SK-N-SH (cell line): ENCODE results near the gene ZP2. TPM values are rescaled to one million over a fixed set of nuclear protein-coding genes. Genes with fewer than 3 reads are reported as not detected.

Experiments
- CTCF ChIA-PET: fragments of 300-600, 350-600 bp; formaldehyde crosslinking; extraction: SDS; loops from one replicate; lab custom pipeline; 2021; lab: Yijun Ruan, JAX
- POLR2A ChIA-PET: fragments of 350-600 bp; sonication (Branson Sonifier 250); formaldehyde crosslinking; extraction: SDS; loops from one replicate; lab custom pipeline; 2020; ENCODE audit warnings: antibody characterized with exemption, inconsistent platforms; lab: Yijun Ruan, JAX
- DNase-seq: peaks from one replicate; pipeline ENCODE4 v3.0.0; 2012
- H2AFZ ChIP-seq: fragments of 200-600 bp; sonication (generic); 2 replicates; pipeline ENCODE4 v1.8.1; 2016; ENCODE audit warnings: antibody characterized with exemption, mild to moderate bottlenecking, low read depth
- H3F3A ChIP-seq: fragments of 200-600 bp; sonication (generic); replicated peaks from 2 replicates; pipeline ENCODE3; 2016; ENCODE audit warnings: antibody characterized with exemption, mild to moderate bottlenecking; ENCODE audit not compliant: insufficient read depth
- H3K27ac ChIP-seq, 2 experiments: fragments of 200-500 bp in 1 of 2; fragments of 200-600 bp in 1 of 2; sonication (Bioruptor generic) in 1 of 2; sonication (generic), shearing (Covaris generic) in 1 of 2; 2 replicates each; pipeline versions ENCODE4 v1.5.1 to v1.6.1; 2014 to 2016; ENCODE audit warnings: low read depth in 2 of 2, inconsistent platforms in 1 of 2, low read length in 1 of 2, mild to moderate bottlenecking in 1 of 2, mixed read lengths in 1 of 2
- H3K27me3 ChIP-seq: fragments of 200-600 bp; sonication (generic), shearing (Covaris generic); 2 replicates; pipeline ENCODE4 v1.6.1; 2016; ENCODE audit warnings: mixed run types; ENCODE audit not compliant: insufficient read depth
- H3K36me3 ChIP-seq, 2 experiments: fragments of 200-500 bp in 1 of 2; fragments of 200-600 bp in 1 of 2; sonication (Bioruptor generic) in 1 of 2; sonication (generic) in 1 of 2; replicated peaks in 1 of 2; 2 replicates each; pipeline versions ENCODE3 to v1.5.1; 2014 to 2016; ENCODE audit warnings: low read length in 1 of 2, mild to moderate bottlenecking in 1 of 2; ENCODE audit not compliant: insufficient read depth in 2 of 2, control insufficient read depth in 1 of 2
- H3K4me1 ChIP-seq, 2 experiments: fragments of 200-500 bp in 1 of 2; fragments of 200-600 bp in 1 of 2; sonication (Bioruptor generic) in 1 of 2; sonication (generic), shearing (Covaris generic) in 1 of 2; 2 replicates each; pipeline versions ENCODE4 v1.5.1 to v1.6.1; 2014 to 2016; ENCODE audit warnings: low read depth in 1 of 2, low read length in 1 of 2, mixed run types in 1 of 2; ENCODE audit not compliant: insufficient read depth in 2 of 2, control insufficient read depth in 1 of 2
- H3K4me2 ChIP-seq: fragments of 200-600 bp; sonication (generic), shearing (Covaris generic); 2 replicates; pipeline ENCODE4 v1.6.1; 2017; ENCODE audit warnings: mixed run types
- H3K4me3 ChIP-seq, 2 experiments: fragments of 200-500 bp in 1 of 2; fragments of 200-600 bp in 1 of 2; sonication (Bioruptor generic) in 1 of 2; sonication (generic), shearing (Covaris generic) in 1 of 2; 2 replicates each; pipeline versions ENCODE4 v1.5.1 to v1.8.1; 2014 to 2016; ENCODE audit warnings: low read depth in 2 of 2, inconsistent platforms in 1 of 2, low read length in 1 of 2, mild to moderate bottlenecking in 1 of 2, mixed read lengths in 1 of 2, moderate library complexity in 1 of 2
- H3K79me2 ChIP-seq: fragments of 200-600 bp; sonication (generic); 2 replicates; pipeline ENCODE4 v1.8.1; 2017; ENCODE audit warnings: mild to moderate bottlenecking; ENCODE audit not compliant: insufficient read depth
- H3K9ac ChIP-seq: fragments of 200-600 bp; sonication (generic); 2 replicates; pipeline ENCODE4 v1.6.1; 2017; ENCODE audit warnings: mixed run types
- H3K9me2 ChIP-seq: fragments of 200-600 bp; sonication (generic); 2 replicates; pipeline ENCODE4 v1.6.1; 2017; ENCODE audit warnings: mixed run types
- H3K9me3 ChIP-seq: fragments of 200-600 bp; sonication (generic); 2 replicates; pipeline ENCODE4 v1.6.1; 2017; ENCODE audit warnings: mixed run types, mild to moderate bottlenecking, moderate library complexity
- H4K20me1 ChIP-seq: fragments of 200-600 bp; sonication (generic); 2 replicates; pipeline ENCODE4 v1.6.1; 2017; ENCODE audit warnings: mild to moderate bottlenecking, mixed run types; ENCODE audit not compliant: insufficient read depth
- FOXJ3 ChIP-seq: sonication (generic); formaldehyde crosslinking; IDR thresholded peaks from 2 replicates; pipeline ENCODE4 v1.5.1; 2020; ENCODE audit warnings: mild to moderate bottlenecking, missing genetic modification reagents
- FOXM1 ChIP-seq: IDR thresholded peaks from 2 replicates; pipeline ENCODE4 v1.4.0; 2012; ENCODE audit warnings: low read depth, mild to moderate bottlenecking
- GABPA ChIP-seq: IDR thresholded peaks from 2 replicates; pipeline ENCODE4 v1.4.0; 2012; ENCODE audit warnings: low read depth, mild to moderate bottlenecking
- GATA2 ChIP-seq: sonication (generic); formaldehyde crosslinking; IDR thresholded peaks from 2 replicates; pipeline ENCODE4 v1.5.0; 2020; ENCODE audit warnings: mild to moderate bottlenecking, missing genetic modification reagents
- JUND ChIP-seq: IDR thresholded peaks from 2 replicates; pipeline ENCODE4 v1.4.0; 2012
- MEF2A ChIP-seq: IDR thresholded peaks from 2 replicates; pipeline ENCODE4 v1.4.0; 2012; ENCODE audit warnings: low read depth, borderline replicate concordance
- NFIC ChIP-seq: IDR thresholded peaks from 2 replicates; pipeline ENCODE4 v1.4.0; 2012; ENCODE audit warnings: borderline replicate concordance
- NRF1 ChIP-seq: IDR thresholded peaks from 2 replicates; pipeline ENCODE4 v1.6.1; 2012; ENCODE audit warnings: low read depth, mild to moderate bottlenecking, low read length
- RAD21 ChIP-seq: IDR thresholded peaks from 2 replicates; pipeline ENCODE4 v1.6.1; 2012; ENCODE audit warnings: mild to moderate bottlenecking, low read length
- RFX5 ChIP-seq: IDR thresholded peaks from 2 replicates; pipeline ENCODE4 v1.6.1; 2012; ENCODE audit warnings: mild to moderate bottlenecking, improper control_type of control experiment, low read length
- SIN3A ChIP-seq: IDR thresholded peaks from 2 replicates; pipeline ENCODE4 v1.6.1; 2012; ENCODE audit warnings: low read depth, mild to moderate bottlenecking, low read length, moderate library complexity, borderline replicate concordance
- SMC3 ChIP-seq: IDR thresholded peaks from 2 replicates; pipeline ENCODE4 v1.6.1; 2012; ENCODE audit warnings: low read depth, low read length, improper control_type of control experiment
- TCF12 ChIP-seq: IDR thresholded peaks from 2 replicates; pipeline ENCODE4 v1.4.0; 2012
- TEAD4 ChIP-seq: IDR thresholded peaks from 2 replicates; pipeline ENCODE4 v1.4.0; 2012; ENCODE audit warnings: mild to moderate bottlenecking, borderline replicate concordance; ENCODE audit not compliant: insufficient read depth
- USF1 ChIP-seq: IDR thresholded peaks from 2 replicates; pipeline ENCODE4 v1.4.0; 2012; ENCODE audit warnings: low read depth, borderline replicate concordance
- YY1 ChIP-seq: IDR thresholded peaks from 2 replicates; pipeline ENCODE4 v1.4.0; 2012; ENCODE audit warnings: low read depth, mild to moderate bottlenecking
- ZBTB33 ChIP-seq: IDR thresholded peaks from 2 replicates; pipeline ENCODE4 v1.4.0; 2012; ENCODE audit warnings: low read depth, borderline replicate concordance
- WGBS: methylation state at CpG from one replicate; pipeline ENCODE4 v1.1.6; 2017; ENCODE audit warnings: low lambda C conversion rate; 5-methylcytosine and 5-hydroxymethylcytosine counted together
- polyA plus RNA-seq, 3 experiments: library from polyadenylated mRNA; depleted of rRNA; stranded (reverse); fragments of >200 nt; gene quantifications; 2 replicates each; pipeline ENCODE4 v1.2.3, GENCODE V29; 2012
- TF ChIP-seq, protein P1 (sequence below): fragments of 150-350 bp; IDR thresholded peaks from 2 replicates; pipeline ENCODE4 v1.6.1; 2017; ENCODE audit warnings: antibody characterized with exemption, low read length, low read depth, borderline replicate concordance

ZP2 gene
- polyA plus RNA-seq, 1 of the 3 experiments (the other 2 are of a cell fraction): not detected

DNA sequence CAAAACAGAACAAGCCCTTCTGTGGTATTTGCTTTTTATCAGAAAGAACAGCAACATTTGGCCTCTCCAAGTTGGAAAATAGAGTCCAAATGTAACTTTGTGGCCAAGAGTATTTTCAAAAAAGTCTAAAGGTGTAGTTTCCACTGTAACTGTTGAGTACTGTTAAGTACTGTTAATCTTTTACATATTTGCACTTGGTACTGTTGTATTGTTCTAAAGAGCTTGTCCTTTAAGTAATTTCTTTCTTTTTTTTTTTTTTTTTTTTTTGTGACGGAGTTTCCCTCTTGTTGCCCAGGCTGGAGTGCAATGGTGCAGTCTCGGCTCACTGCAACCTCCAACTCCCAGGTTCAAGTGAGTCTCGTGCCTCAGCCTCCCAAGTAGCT, 31.4 kb downstream of the ZP2 start:
- H3K27me3 ChIP-seq: no peaks in the 10 kb centered on the region
- no peaks in the 10 kb centered on the region for H3K4me1 ChIP-seq
- H3K4me2 ChIP-seq: no peak overlapping the region
- 91% methylated on average over 3 of the region's 3 CpGs for WGBS
- no peak overlapping the region for H3K9ac ChIP-seq
- no peaks in the 10 kb centered on the region for H4K20me1 ChIP-seq
- TF ChIP-seq RFX5: no peak
- no peak for TF ChIP-seq MEF2A
- TF ChIP-seq JUND: no peak
- no peak for TF ChIP-seq NRF1
- no peak for TF ChIP-seq TCF12
- TF ChIP-seq GABPA: no peak
- no peak for TF ChIP-seq GATA2
- no peak for TF ChIP-seq YY1
- no peak for TF ChIP-seq USF1
- TF ChIP-seq NFIC: no peak
- no peak for TF ChIP-seq TEAD4
- ChIA-PET CTCF (interaction anchor here (0.9 to 2.3 kb wide), 3 partner anchors 9 to 121 kb away, joined by 3 to 7 read pairs (median 5); no protein-coding TSS in a partner anchor), POLR2A (no interaction called here)
- DNase-seq: no peak
- no peak overlapping the region for H2AFZ ChIP-seq
- H3K27ac ChIP-seq: no peak overlapping the region
- H3F3A ChIP-seq: no peaks in the 10 kb centered on the region
- H3K4me3 ChIP-seq: no peak overlapping the region
- H3K36me3 ChIP-seq: peaks cover 5 to 28% of the 10 kb centered on the region in 2 experiments
- H3K79me2 ChIP-seq: no peaks in the 10 kb centered on the region
- H3K9me2 ChIP-seq: no peaks in the 10 kb centered on the region
- no peaks in the 10 kb centered on the region for H3K9me3 ChIP-seq

GRCh38 chr16:21179126-21179982, 32.0 kb downstream of the ZP2 start:
- H3K27ac ChIP-seq: no peak overlapping the region
- no peak overlapping the region for H2AFZ ChIP-seq
- no peaks in the 10 kb centered on the region for H4K20me1 ChIP-seq
- TF ChIP-seq FOXM1: no peak
- CTCF ChIA-PET: interaction anchor here (1.4 to 2.4 kb wide), 3 partner anchors 9 to 121 kb away, joined by 5 to 16 read pairs (median 7); no protein-coding TSS in a partner anchor
- H3K9me2 ChIP-seq: no peaks in the 10 kb centered on the region
- no peaks in the 10 kb centered on the region for H3K4me1 ChIP-seq
- no peaks in the 10 kb centered on the region for H3K27me3 ChIP-seq
- H3F3A ChIP-seq: no peaks in the 10 kb centered on the region
- H3K9me3 ChIP-seq: no peaks in the 10 kb centered on the region
- H3K4me2 ChIP-seq: no peak overlapping the region
- H3K9ac ChIP-seq: no peak overlapping the region
- 83% methylated on average over 12 of the region's 13 CpGs for WGBS
- no peak overlapping the region for H3K4me3 ChIP-seq
- peaks cover 7 to 28% of the 10 kb centered on the region in 2 experiments for H3K36me3 ChIP-seq
- H3K79me2 ChIP-seq: no peaks in the 10 kb centered on the region
- POLR2A ChIA-PET: no interaction called here
- no peak for DNase-seq

GRCh38 chr16:21175397-21175796, 36.0 kb downstream of the ZP2 start:
- Histone ChIP-seq H3K36me3 (peaks cover 10 to 19% of the 10 kb centered on the region in 2 experiments), H3K79me2 (no peaks in the 10 kb centered on the region), H3K4me3 (no peak overlapping the region), H3K9ac (no peak overlapping the region), H3K4me2 (no peak overlapping the region), H2AFZ (no peak overlapping the region), H3K9me3 (no peaks in the 10 kb centered on the region), H3K9me2 (no peaks in the 10 kb centered on the region), H3K27ac (no peak overlapping the region), H3K27me3 (no peaks in the 10 kb centered on the region), H3K4me1 (no peaks in the 10 kb centered on the region), H3F3A (no peaks in the 10 kb centered on the region), H4K20me1 (no peaks in the 10 kb centered on the region)
- WGBS: 88% methylated on average over 1 of the region's 1 CpG
- no peak for DNase-seq
- ChIA-PET CTCF (interaction anchor here (0.9 to 1.4 kb wide), 3 partner anchors 13 to 102 kb away, joined by 4 to 5 read pairs (median 4); partner anchors contain the start of gene CRYM), POLR2A (no interaction called here)
- TF ChIP-seq FOXJ3 (no peak), USF1 (no peak), ZBTB33 (no peak), SIN3A (no peak), RAD21 (no peak), SMC3 (no peak)
- TF ChIP-seq, protein P1, sequence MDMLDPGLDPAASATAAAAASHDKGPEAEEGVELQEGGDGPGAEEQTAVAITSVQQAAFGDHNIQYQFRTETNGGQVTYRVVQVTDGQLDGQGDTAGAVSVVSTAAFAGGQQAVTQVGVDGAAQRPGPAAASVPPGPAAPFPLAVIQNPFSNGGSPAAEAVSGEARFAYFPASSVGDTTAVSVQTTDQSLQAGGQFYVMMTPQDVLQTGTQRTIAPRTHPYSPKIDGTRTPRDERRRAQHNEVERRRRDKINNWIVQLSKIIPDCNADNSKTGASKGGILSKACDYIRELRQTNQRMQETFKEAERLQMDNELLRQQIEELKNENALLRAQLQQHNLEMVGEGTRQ: no peak
